MG63 (cell line): ENCODE results near the gene TRIP12. TPM values are rescaled to one million over a fixed set of nuclear protein-coding genes. Genes with fewer than 3 reads are reported as not detected.
"Not testable (repeated sequence)": the region's sequence is repeated elsewhere in the genome, so short reads cannot be mapped to it uniquely, and the experiment has no call there.

Experiments used
- DNase-seq: peaks from one replicate; pipeline ENCODE4 v3.0.0-alpha.2; 2020
- H3K27me3 ChIP-seq: fragments of 250-450 bp; sonication (Bioruptor Pico); 2 replicates; pipeline ENCODE4 v1.5.1; 2020; ENCODE audit warnings: mild to moderate bottlenecking, moderate library complexity
- H3K36me3 ChIP-seq: fragments of 250-450 bp; sonication (Bioruptor Pico); 2 replicates; pipeline ENCODE4 v1.5.1; 2020; ENCODE audit warnings: mild to moderate bottlenecking, moderate library complexity
- H3K4me3 ChIP-seq: fragments of 250-450 bp; sonication (Bioruptor Pico); 2 replicates; pipeline ENCODE4 v1.5.1; 2020; ENCODE audit warnings: mild to moderate bottlenecking, moderate library complexity
- H3K9me3 ChIP-seq: fragments of 250-450 bp; sonication (Bioruptor Pico); 2 replicates; pipeline ENCODE4 v1.5.1; 2020; ENCODE audit warnings: mild to moderate bottlenecking, moderate library complexity
- total RNA-seq: library from RNA; depleted of rRNA; stranded (reverse); fragments of >200 nt; shearing (Covaris generic); gene quantifications from 2 replicates; pipeline ENCODE4 v1.2.3, GENCODE V29; 2014; ENCODE audit warnings: low replicate concordance

Gene TRIP12
- total RNA-seq, 1 experiment from 2014 or later, result 80.7 TPM

GRCh38 chr2:229775614-229776313 is 146.0 kb downstream of the TRIP12 start:
- H3K4me3 ChIP-seq, result no peak overlapping the region
- H3K9me3 ChIP-seq, result no peaks in the 10 kb centered on the region
- peaks cover 87% of the 10 kb centered on the region for H3K36me3 ChIP-seq
- H3K27me3 ChIP-seq, result no peaks in the 10 kb centered on the region
- DNase-seq, result no peak

- peaks cover 87% of the 10 kb centered on the region for H3K36me3 ChIP-seq
- no peaks in the 10 kb centered on the region for H3K9me3 ChIP-seq
- H3K4me3 ChIP-seq, result no peak overlapping the region
- H3K27me3 ChIP-seq, result no peaks in the 10 kb centered on the region
- DNase-seq, result no peak
These were observed 147.6 kb downstream of the TRIP12 start for GRCh38 chr2:229774237-229774636.

GRCh38 chr2:229768235-229768634 is 153.6 kb downstream of the TRIP12 start:
- Histone ChIP-seq H3K4me3 (no peak overlapping the region), H3K9me3 (no peaks in the 10 kb centered on the region), H3K36me3 (peaks cover 94% of the 10 kb centered on the region), H3K27me3 (no peaks in the 10 kb centered on the region)
- no peak for DNase-seq

- H3K36me3 ChIP-seq, result peaks cover 83% of the 10 kb centered on the region
- no peak overlapping the region for H3K4me3 ChIP-seq
- H3K27me3 ChIP-seq, result no peaks in the 10 kb centered on the region
- no peak for DNase-seq
- no peaks in the 10 kb centered on the region for H3K9me3 ChIP-seq
These were observed 156.1 kb downstream of the TRIP12 start for GRCh38 chr2:229765721-229766120.

- H3K27me3 ChIP-seq, result no peaks in the 10 kb centered on the region
- peaks cover 62% of the 10 kb centered on the region for H3K36me3 ChIP-seq
- DNase-seq, result no peak
- H3K4me3 ChIP-seq, result no peak overlapping the region
- H3K9me3 ChIP-seq, result no peaks in the 10 kb centered on the region
These were observed 160.1 kb downstream of the TRIP12 start for GRCh38 chr2:229761663-229762062.

GRCh38 chr2:229757462-229757861 is 164.3 kb downstream of the TRIP12 start:
- DNase-seq, H3K4me3 ChIP-seq, H3K9me3 ChIP-seq, H3K27me3 ChIP-seq: not testable (repeated sequence)
- H3K36me3 ChIP-seq, result peaks cover 25% of the 10 kb centered on the region

- Histone ChIP-seq H3K9me3 (no peaks in the 10 kb centered on the region), H3K36me3 (peaks cover 5% of the 10 kb centered on the region), H3K27me3 (no peaks in the 10 kb centered on the region), H3K4me3 (no peak overlapping the region)
- DNase-seq, result no peak
These were observed 168.7 kb downstream of the TRIP12 start for GRCh38 chr2:229752970-229753729.

GRCh38 chr2:229749779-229750178 is 172.0 kb downstream of the TRIP12 start:
- no peak for DNase-seq
- Histone ChIP-seq H3K4me3 (no peak overlapping the region), H3K36me3 (peaks cover 5% of the 10 kb centered on the region; the same call in 1 of the 2 replicates), H3K9me3 (no peaks in the 10 kb centered on the region), H3K27me3 (no peaks in the 10 kb centered on the region)

GRCh38 chr2:229748950-229749349 is 172.9 kb downstream of the TRIP12 start:
- no peak for DNase-seq
- H3K4me3 ChIP-seq, result no peak overlapping the region
- no peaks in the 10 kb centered on the region for H3K27me3 ChIP-seq
- H3K36me3 ChIP-seq, result peaks cover 5% of the 10 kb centered on the region; the same call in 1 of the 2 replicates
- 0 out of 2 replicates have a peak, but pooled peaks cover 3% of the 10 kb centered on the region for H3K9me3 ChIP-seq

GRCh38 chr2:229742691-229743090 is 179.1 kb downstream of the TRIP12 start:
- peaks cover 13% of the 10 kb centered on the region for H3K9me3 ChIP-seq
- not testable (repeated sequence) for DNase-seq, H3K36me3 ChIP-seq, H3K27me3 ChIP-seq, H3K4me3 ChIP-seq

GRCh38 chr2:229740279-229740678 is 181.5 kb downstream of the TRIP12 start:
- no peak for DNase-seq
- no peaks in the 10 kb centered on the region for H3K36me3 ChIP-seq
- peaks cover 21% of the 10 kb centered on the region for H3K9me3 ChIP-seq
- H3K4me3 ChIP-seq, result no peak overlapping the region
- no peaks in the 10 kb centered on the region for H3K27me3 ChIP-seq

GRCh38 chr2:229738024-229738625 is 183.7 kb downstream of the TRIP12 start:
- H3K36me3 ChIP-seq, result no peaks in the 10 kb centered on the region
- no peak for DNase-seq
- H3K27me3 ChIP-seq, result no peaks in the 10 kb centered on the region
- H3K9me3 ChIP-seq, result peaks cover 18% of the 10 kb centered on the region
- no peak overlapping the region for H3K4me3 ChIP-seq

GRCh38 chr2:229734410-229734809 is 187.4 kb downstream of the TRIP12 start:
- Histone ChIP-seq H3K4me3 (no peak overlapping the region), H3K27me3 (no peaks in the 10 kb centered on the region), H3K36me3 (no peaks in the 10 kb centered on the region), H3K9me3 (peaks cover 16% of the 10 kb centered on the region)
- DNase-seq, result no peak

- H3K36me3 ChIP-seq, result no peaks in the 10 kb centered on the region
- no peaks in the 10 kb centered on the region for H3K27me3 ChIP-seq
- H3K9me3 ChIP-seq, result peaks cover 16% of the 10 kb centered on the region
- no peak for DNase-seq
- H3K4me3 ChIP-seq, result no peak overlapping the region
These were observed 188.1 kb downstream of the TRIP12 start for GRCh38 chr2:229733611-229734245.

GRCh38 chr2:229732897-229733296 is 188.9 kb downstream of the TRIP12 start:
- no peak for DNase-seq
- H3K9me3 ChIP-seq, result peaks cover 10% of the 10 kb centered on the region
- no peaks in the 10 kb centered on the region for H3K27me3 ChIP-seq
- no peak overlapping the region for H3K4me3 ChIP-seq
- no peaks in the 10 kb centered on the region for H3K36me3 ChIP-seq

- DNase-seq, result no peak
- Histone ChIP-seq H3K27me3 (no peaks in the 10 kb centered on the region), H3K36me3 (no peaks in the 10 kb centered on the region), H3K4me3 (no peak overlapping the region), H3K9me3 (peaks cover under 1% of the 10 kb centered on the region; the same call in 1 of the 2 replicates)
These were observed 189.9 kb downstream of the TRIP12 start for GRCh38 chr2:229731916-229732315.

GRCh38 chr2:229731363-229731762 is 190.4 kb downstream of the TRIP12 start:
- no peak for DNase-seq
- no peaks in the 10 kb centered on the region for H3K36me3 ChIP-seq
- no peaks in the 10 kb centered on the region for H3K27me3 ChIP-seq
- H3K9me3 ChIP-seq, result no peaks in the 10 kb centered on the region
- no peak overlapping the region for H3K4me3 ChIP-seq
